GM18951 (cell line): ENCODE measurements around the gene ZNF665.
"Not testable (repeated sequence)": the region's sequence is repeated elsewhere in the genome, so short reads cannot be mapped to it uniquely, and the experiment has no call there.

ENCODE experiments used
- POLR2A ChIP-seq: IDR thresholded peaks from 4 replicates; pipeline ENCODE4 v1.6.1; 2011; ENCODE audit warnings: mild to moderate bottlenecking; ENCODE audit not compliant: insufficient read length, insufficient read depth; ENCODE audit errors: extremely low read depth
- in situ Hi-C: fragments of 300-500 bp; cut with MboI; formaldehyde crosslinking; loops from one replicate; pipeline ENCODE4 v1.12.0; 2022; ENCODE audit warnings: low sequenced_read_pairs, mixed read lengths, inconsistent platforms; ENCODE audit not compliant: unreplicated experiment

The ZNF665 gene

DNA sequence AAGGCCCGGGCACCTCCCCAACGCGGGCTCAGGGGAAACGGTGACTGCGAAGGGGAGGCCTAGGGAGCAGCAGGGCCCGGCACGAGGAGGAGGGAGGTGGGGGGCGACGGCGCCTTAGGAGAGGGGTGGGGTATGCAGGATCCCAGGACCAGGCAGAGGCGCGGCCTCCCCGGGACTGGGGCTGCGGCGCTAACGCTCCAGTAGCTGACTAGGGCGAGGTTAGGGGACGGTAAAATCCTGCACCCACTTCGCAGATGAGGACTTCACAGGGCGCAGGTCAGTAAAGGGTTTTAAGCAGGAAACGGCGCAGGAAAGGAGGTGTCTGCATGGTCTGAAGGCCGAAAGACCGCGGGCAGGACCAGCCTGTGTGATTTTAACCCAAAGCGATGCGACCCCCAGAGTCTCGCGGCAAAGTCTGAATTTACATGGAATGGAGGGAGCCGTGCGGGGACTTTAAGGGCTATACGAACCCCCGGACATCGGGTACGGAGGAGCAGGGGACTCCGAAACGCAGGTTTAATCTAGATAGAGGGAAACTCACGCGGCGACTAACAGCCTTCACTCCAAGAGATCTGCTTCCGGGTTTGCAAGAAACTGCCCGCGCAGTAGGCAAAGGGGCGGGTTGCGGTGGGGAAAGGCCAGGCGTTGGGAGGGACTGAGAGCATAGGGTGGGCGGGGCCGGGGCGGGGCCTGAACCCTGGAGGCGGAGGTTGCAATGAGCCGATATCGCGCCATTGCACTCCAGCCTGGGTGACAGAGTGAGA is at the start of gene ZNF665:
Gene ZNF665 (minus strand): TSS at position 588 of the 764 bp plus-strand sequence. CDS start 10,460 bp downstream, outside the sequence.
- in situ Hi-C loops, result no loop called here

GRCh38 chr19:53237114-53237777 is 44.1 kb upstream of the ZNF665 start:
- in situ Hi-C loops, result no loop called here

More for the DNA sequence above, at the start of gene ZNF665:
- TF ChIP-seq POLR2A, result peak; percentile 57

GRCh38 chr19:53224606-53225005 is 31.4 kb upstream of the ZNF665 start:
- no peak for TF ChIP-seq POLR2A
- in situ Hi-C loops, result no loop called here

More at GRCh38 chr19:53237114-53237777, 44.1 kb upstream of the ZNF665 start:
- no peak for TF ChIP-seq POLR2A

DNA sequence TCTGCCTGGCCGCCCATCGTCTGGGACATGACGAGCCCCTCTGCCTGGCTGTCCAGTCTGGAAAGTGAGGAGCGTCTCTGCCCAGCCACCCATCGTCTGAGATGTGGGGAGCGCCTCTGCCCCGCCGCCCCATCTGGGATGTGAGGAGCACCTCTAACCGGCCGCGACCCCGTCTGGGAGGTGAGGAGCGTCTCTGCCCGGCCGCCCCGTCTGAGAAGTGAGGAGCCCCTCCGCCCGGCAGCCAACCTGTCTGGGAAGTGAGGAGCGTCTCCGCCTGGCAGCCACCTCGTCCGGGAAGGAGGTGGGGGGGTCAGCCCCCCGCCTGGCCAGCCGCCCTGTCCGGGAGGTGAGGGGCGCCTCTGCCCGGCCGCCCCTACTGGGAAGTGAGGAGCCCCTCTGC is 29.6 kb upstream of the ZNF665 start:
- in situ Hi-C loops, result not testable (repeated sequence)

DNA sequence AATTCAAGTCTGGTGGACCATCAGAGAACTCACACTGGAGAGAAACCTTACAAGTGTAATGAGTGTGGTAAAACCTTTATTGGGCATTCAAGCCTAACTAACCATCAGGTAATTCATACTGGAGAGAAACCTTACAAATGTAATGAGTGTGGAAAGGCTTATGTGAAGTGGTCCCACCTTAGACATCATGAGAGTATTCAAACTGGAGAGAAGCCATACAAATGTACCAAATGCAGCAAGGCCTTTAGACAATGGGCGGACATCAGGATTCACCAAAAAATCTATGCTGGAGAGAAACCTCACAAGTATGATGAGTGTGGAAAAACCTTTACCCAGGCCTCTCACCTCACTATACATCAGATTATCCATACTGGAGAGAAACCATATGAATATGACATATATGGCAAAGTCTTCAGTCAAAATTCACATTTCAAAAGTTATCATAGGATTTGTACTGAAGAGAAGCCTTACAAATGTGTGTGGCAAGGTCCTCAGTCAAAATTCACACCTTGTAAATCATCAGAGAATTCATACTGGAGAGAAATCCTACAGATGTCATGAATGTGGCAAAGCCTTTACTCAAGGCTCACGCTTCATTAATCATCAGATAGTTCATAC is 19.7 kb upstream of the ZNF665 start:
- no peak for TF ChIP-seq POLR2A
- in situ Hi-C loops, result no loop called here

GRCh38 chr19:53211554-53211953 is 18.4 kb upstream of the ZNF665 start:
- in situ Hi-C loops, result not testable (repeated sequence)

DNA sequence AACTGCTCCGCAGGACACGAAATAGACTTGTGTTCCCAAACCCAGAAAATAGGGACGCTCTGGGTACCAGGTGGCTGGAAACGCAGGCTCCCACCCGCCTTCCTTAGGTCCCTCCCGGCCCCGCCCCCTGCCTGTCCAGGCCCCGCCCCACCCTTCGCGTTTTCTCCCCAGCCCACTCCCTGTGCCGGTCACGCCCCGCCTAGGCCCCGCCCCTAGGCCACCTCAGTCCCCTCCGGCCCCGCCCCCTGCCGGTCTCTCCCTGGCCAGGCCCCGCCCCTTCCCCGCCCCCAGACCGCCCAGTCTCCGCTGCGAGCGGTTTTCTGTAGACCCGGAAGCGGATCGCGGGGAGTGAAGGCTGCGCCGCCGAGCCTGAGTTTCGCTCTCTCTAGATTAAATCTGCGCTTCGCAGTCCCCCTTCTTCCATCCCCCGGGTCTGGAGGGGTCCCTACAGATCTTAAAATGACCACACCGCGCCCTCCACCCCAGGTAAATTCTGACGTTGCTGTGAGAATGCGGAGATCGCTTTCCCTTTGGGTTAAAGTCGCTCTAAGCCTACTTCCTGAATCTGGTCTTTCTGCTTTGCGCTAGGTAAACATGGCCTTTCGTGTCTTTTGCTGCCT is 3.7 kb upstream of the ZNF665 start:
- peak; percentile 74 for TF ChIP-seq POLR2A
- in situ Hi-C loops, result no loop called here

DNA sequence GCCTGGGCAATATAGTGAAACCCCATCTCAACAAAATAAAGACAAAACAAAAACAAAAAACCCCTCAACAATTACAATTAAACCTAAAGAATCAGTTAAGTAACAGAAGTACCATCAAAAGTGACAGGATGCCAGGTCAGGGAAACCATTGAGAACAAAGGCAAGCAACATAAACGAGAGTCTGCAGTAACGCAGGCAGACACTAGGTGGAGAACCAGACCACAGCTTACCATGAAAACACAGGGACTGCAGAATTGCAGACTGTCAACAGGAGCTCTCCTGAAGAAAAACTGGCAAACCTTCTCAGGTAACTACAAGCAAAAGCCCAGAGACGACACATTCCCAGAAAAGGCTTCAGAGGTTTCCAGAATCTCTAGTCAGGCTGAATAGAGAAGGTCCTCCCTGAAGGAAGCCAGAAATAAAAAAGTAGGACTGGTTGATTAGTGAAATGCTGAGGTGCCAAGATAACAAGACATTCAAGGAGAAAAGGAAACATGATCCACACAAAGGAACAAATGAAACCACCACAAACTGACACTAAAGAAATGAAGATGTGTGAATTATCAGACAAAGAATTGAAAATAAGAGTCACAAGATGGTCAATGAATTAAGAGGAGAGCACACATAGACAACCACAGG is 2.2 kb upstream of the ZNF665 start:
- no peak for TF ChIP-seq POLR2A
- in situ Hi-C loops, result no loop called here

DNA sequence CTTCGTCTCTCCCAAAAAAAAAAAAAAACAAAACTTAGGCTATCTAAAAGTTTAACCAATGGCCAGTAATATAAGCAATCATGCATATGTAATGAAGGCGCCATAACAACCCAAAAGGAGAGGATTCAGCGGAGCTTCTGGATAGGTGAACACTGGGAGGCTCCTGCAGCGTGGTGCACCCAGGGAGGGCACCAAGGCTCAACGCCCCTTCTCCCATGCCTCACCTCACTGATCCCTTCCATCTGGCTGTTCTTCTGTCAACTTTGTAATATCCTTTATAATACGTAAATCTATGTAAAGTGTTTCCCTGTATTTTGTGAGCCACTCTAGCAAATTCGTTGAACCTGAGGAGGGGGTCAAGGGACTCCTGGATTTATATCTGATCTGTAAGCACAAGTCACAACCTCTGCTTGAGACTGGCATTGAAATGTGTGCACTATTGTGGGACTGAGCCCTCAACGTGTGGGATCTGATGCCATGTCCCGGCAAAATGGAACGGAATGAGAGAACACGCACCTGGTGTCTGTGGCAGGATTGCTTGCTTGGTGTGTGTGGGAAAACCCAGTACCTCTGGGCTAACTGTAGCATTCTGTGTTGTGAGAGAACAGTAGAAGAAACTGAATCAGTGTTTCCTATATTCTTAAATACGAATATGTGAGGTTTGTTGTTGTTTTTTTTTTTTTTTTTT is 521 bp upstream of the ZNF665 start:
- no peak for TF ChIP-seq POLR2A
- in situ Hi-C loops, result no loop called here

DNA sequence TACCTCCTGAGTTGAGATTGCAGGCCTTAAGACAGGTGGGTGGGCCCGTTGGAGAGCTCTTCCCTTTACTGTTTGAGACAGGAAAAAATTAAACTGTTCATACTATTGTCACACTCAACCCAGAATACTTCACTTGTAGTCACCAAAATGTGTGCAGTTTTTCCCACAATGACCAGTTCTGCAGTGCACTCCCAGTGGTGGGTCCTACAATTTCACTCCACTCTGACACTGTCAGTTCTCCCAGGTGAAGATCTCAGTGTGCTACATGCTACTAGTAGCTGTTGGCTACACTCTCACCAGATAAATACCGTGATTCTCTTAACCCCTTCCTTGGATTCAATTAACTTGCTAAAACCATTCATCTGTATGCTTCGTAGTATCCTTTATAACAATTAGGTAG is 2.9 kb downstream of the ZNF665 start:
- no peak for TF ChIP-seq POLR2A
- in situ Hi-C loops, result no loop called here

- in situ Hi-C loops, result not testable (repeated sequence)
These were observed 3.4 kb downstream of the ZNF665 start for GRCh38 chr19:53189691-53190198.

DNA sequence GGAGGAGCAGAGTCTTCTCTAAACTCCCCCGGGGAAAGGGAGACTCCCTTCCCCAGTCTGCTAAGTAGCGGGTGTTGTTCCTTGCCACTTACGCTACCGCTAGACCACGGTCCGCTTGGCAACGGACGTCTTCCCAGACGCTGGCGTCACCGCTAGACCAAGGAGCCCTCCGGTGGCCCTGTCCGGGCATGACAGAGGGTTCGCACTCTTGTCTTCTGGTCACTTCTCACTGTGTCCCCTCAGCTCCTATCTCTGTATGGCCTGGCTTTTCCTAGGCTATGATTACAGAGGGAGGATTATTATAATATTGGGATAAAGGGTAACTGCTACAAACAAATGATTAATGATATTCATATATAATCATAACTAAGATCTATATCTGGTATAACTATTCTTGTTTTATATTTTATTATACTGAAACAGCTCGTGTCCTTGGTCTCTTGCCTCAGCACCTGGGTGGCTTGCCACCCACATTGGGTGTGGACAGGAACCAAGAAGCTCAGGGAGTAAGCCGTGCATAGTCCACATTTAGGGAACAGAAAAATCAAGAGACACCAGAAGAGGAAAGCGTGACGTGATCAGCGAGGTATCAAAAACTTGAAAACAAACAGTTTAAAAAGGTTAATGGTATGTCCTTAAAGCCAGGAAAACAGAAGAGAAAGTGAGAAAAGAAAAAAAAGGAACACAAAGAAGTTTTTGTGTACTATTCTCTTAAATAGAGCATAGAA is 7.8 kb downstream of the ZNF665 start:
- in situ Hi-C loops, result not testable (repeated sequence)
